ENCODE data around the gene GUCA1A.

GUCA1A gene

DNA sequence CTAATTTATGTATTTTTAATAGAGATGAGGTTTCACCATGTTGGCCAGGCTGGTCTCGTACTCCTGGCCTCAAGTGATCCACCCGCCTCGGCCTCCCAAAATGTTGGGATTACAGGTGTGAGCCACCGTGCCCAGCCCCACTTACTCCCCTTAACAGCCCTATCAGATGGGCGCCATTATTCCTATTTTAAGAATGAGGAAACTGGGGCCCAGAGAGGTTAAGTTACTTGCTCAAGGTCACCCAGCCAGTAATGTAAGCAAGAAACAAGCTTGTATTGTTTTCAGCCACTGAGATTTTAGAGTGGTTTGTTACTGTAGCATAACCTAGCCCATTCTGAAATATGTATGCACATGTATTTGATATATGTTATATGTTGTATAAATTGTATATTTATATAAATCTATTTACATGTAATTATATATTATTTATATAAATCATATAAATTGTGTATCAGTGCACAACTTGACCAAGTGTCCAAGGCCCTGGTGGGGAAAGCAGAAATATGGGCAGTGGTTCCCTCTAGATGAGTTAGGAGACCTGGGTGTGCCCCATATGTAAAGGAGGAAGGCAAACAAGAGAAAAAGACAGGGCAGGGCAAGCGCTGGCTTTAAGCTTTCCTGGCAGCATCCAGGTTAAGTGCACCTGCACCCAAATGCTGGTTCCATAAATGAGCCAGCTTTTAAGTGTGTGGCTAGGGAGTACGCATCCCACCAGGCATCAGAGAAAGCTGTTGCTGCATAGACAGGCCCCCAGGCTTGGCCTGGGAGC lies 1.2 kb upstream of the GUCA1A start:
- ATAC-seq (ENCODE audit: low read depth) (no peak), DNase-seq (ENCODE audit: low spot score) (no peak)

GRCh38 chr6:42175860-42176259 lies 2.7 kb downstream of the GUCA1A start:
- H3K36me3 ChIP-seq (ENCODE audit: low read depth): no peaks in the 10 kb centered on the region
- peaks cover 2% of the 10 kb centered on the region for H3K9me3 ChIP-seq (ENCODE audit: severe bottlenecking)
- no peak for ATAC-seq (ENCODE audit: low read depth)
- no peaks in the 10 kb centered on the region for H3K4me1 ChIP-seq (ENCODE audit: insufficient read depth, poor library complexity, severe bottlenecking)
- H3K4me3 ChIP-seq (ENCODE audit: severe bottlenecking): no peak overlapping the region
- H3K27me3 ChIP-seq (ENCODE audit: insufficient read depth, poor library complexity, severe bottlenecking): no peaks in the 10 kb centered on the region
- no peak for DNase-seq (ENCODE audit: low spot score)
- TF ChIP-seq, protein P1, sequence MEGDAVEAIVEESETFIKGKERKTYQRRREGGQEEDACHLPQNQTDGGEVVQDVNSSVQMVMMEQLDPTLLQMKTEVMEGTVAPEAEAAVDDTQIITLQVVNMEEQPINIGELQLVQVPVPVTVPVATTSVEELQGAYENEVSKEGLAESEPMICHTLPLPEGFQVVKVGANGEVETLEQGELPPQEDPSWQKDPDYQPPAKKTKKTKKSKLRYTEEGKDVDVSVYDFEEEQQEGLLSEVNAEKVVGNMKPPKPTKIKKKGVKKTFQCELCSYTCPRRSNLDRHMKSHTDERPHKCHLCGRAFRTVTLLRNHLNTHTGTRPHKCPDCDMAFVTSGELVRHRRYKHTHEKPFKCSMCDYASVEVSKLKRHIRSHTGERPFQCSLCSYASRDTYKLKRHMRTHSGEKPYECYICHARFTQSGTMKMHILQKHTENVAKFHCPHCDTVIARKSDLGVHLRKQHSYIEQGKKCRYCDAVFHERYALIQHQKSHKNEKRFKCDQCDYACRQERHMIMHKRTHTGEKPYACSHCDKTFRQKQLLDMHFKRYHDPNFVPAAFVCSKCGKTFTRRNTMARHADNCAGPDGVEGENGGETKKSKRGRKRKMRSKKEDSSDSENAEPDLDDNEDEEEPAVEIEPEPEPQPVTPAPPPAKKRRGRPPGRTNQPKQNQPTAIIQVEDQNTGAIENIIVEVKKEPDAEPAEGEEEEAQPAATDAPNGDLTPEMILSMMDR (IDR thresholded peaks at IDR 0.05; ENCODE audit: poor library complexity, severe bottlenecking): peak; percentile 16
- no peak overlapping the region for H3K27ac ChIP-seq (ENCODE audit: poor library complexity, severe bottlenecking)

More for the DNA sequence above, 1.2 kb upstream of the GUCA1A start:
- H3K9me3 ChIP-seq (ENCODE audit: severe bottlenecking): peaks cover under 1% of the 10 kb centered on the region
- H3K27me3 ChIP-seq (ENCODE audit: insufficient read depth, poor library complexity, severe bottlenecking): no peaks in the 10 kb centered on the region
- H3K4me1 ChIP-seq (ENCODE audit: insufficient read depth, poor library complexity, severe bottlenecking): no peaks in the 10 kb centered on the region
- TF ChIP-seq, protein P1 (IDR thresholded peaks at IDR 0.05; ENCODE audit: poor library complexity, severe bottlenecking): no peak
- no peak overlapping the region for H3K27ac ChIP-seq (ENCODE audit: poor library complexity, severe bottlenecking)
- no peak overlapping the region for H3K4me3 ChIP-seq (ENCODE audit: severe bottlenecking)
- H3K36me3 ChIP-seq (ENCODE audit: low read depth): no peaks in the 10 kb centered on the region

DNA sequence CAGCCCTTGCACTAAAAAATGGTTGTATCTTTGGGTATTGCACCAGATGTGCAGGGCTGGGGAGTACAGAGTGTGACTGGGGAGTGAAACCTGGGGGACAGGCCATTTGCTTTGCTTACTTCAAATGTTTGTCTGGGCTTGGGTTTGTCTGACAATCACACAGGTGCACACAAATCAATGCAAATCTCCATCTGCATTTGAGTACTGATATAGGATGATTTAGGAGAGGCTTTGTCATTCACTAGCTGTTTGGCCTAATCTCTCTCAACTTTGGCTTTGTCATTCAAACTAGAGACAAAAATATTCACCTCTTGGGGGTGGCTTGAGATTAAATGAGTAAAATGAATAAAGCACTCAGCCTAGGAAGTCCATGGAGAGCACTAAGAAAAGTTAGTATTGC lies 3.8 kb downstream of the GUCA1A start:
- DNase-seq (ENCODE audit: low spot score) (no peak), ATAC-seq (ENCODE audit: low read depth) (no peak)
- no peaks in the 10 kb centered on the region for H3K36me3 ChIP-seq (ENCODE audit: low read depth)
- peaks cover 2% of the 10 kb centered on the region for H3K9me3 ChIP-seq (ENCODE audit: severe bottlenecking)
- H3K27ac ChIP-seq (ENCODE audit: poor library complexity, severe bottlenecking): no peak overlapping the region
- no peak overlapping the region for H3K4me3 ChIP-seq (ENCODE audit: severe bottlenecking)
- TF ChIP-seq, protein P1 (IDR thresholded peaks at IDR 0.05; ENCODE audit: poor library complexity, severe bottlenecking): no peak
- H3K27me3 ChIP-seq (ENCODE audit: insufficient read depth, poor library complexity, severe bottlenecking): no peaks in the 10 kb centered on the region
- no peaks in the 10 kb centered on the region for H3K4me1 ChIP-seq (ENCODE audit: insufficient read depth, poor library complexity, severe bottlenecking)

DNA sequence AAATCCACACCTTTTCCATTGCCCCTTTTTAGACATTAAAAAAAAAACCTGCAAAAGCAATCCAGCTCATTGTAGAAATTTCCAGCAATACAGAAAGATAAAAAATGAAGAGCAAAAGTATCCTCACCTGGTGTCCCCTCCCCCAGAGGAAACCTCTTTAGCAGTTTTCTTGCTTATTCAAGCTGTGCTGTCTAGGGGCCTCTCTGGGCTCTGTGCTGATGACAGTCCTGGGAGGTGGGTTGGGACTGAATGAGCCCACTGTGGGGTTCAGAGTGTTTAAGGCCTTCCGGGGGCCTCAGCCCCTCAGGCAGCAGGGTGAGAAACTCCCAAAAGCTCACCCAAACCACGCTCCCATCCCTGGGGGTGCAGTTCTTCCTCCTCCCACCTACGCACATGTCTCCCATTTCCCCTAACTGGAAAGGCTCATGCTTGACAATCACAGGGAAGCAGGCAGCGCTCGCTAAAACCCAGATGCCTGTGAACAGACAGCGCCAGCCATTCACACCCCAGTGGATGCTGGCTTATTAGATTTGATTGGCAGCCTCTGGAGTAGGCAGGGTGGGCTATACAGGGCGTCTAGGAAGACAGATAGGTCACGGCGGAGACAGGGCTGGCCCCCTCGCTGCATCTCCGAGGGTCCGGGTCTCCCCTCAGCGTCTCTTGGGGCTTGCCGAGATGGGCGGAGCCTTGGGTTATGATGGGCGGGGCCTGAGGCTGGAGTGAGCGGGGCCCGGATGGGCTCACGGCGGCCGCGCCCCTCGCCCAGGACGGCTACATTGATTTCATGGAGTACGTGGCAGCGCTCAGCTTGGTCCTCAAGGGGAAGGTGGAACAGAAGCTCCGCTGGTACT lies 4.6 kb downstream of the GUCA1A start:
- TF ChIP-seq, protein P1 (IDR thresholded peaks at IDR 0.05; ENCODE audit: poor library complexity, severe bottlenecking): no peak
- Histone ChIP-seq H3K27ac (ENCODE audit: poor library complexity, severe bottlenecking) (no peak overlapping the region), H3K9me3 (ENCODE audit: severe bottlenecking) (peaks cover 2% of the 10 kb centered on the region), H3K27me3 (ENCODE audit: insufficient read depth, poor library complexity, severe bottlenecking) (no peaks in the 10 kb centered on the region), H3K4me1 (ENCODE audit: insufficient read depth, poor library complexity, severe bottlenecking) (no peaks in the 10 kb centered on the region), H3K4me3 (ENCODE audit: severe bottlenecking) (no peak overlapping the region), H3K36me3 (ENCODE audit: low read depth) (no peaks in the 10 kb centered on the region)
- no peak for DNase-seq (ENCODE audit: low spot score)
- no peak for ATAC-seq (ENCODE audit: low read depth)
